SKM-1 treated with dmso at 0.1 percent for 144 hours (cell line): ENCODE results near the gene H1-8.

Source experiments
- DNase-seq: peaks from one replicate; lab custom pipeline; 2025; ENCODE audit not compliant: unreplicated experiment; lab: John Stamatoyannopoulos, UW

Gene H1-8

GRCh38 chr3:129592381-129593131 lies 49.6 kb downstream of the H1-8 start:
- no peak for DNase-seq

- no peak for DNase-seq
Observed at GRCh38 chr3:129593230-129593594, 50.2 kb downstream of the H1-8 start.

GRCh38 chr3:129593595-129594339 lies 50.8 kb downstream of the H1-8 start:
- no peak for DNase-seq

- DNase-seq = no peak
Observed at GRCh38 chr3:129594409-129594808, 51.4 kb downstream of the H1-8 start.

GRCh38 chr3:129594907-129595390 lies 52.0 kb downstream of the H1-8 start:
- no peak for DNase-seq

GRCh38 chr3:129595544-129596193 lies 52.7 kb downstream of the H1-8 start:
- no peak for DNase-seq

- DNase-seq = peak; percentile 59
Observed at GRCh38 chr3:129596194-129597086, 53.5 kb downstream of the H1-8 start.

- no peak for DNase-seq
Observed at GRCh38 chr3:129597087-129597999, 54.4 kb downstream of the H1-8 start.

GRCh38 chr3:129598000-129598381 lies 55.0 kb downstream of the H1-8 start:
- DNase-seq = no peak

GRCh38 chr3:129598484-129598883 lies 55.5 kb downstream of the H1-8 start:
- DNase-seq = no peak

GRCh38 chr3:129599073-129599472 lies 56.1 kb downstream of the H1-8 start:
- no peak for DNase-seq

- DNase-seq = peak; percentile 85
Observed at GRCh38 chr3:129599607-129600006, 56.6 kb downstream of the H1-8 start.

- DNase-seq = no peak
Observed at GRCh38 chr3:129600348-129600747, 57.4 kb downstream of the H1-8 start.
